H9 (cell line): Measurements from ENCODE around the gene PODNL1. TPM values are rescaled to one million over a fixed set of nuclear protein-coding genes. Genes with fewer than 3 reads are reported as not detected.

Experiments used
- DNase-seq: peaks from one replicate; pipeline ENCODE4 v3.0.0-alpha.2; 2017
- H2AFZ ChIP-seq: one replicate; pipeline ENCODE4 v1.6.1; 2013; ENCODE audit warnings: mild to moderate bottlenecking, low read length, control low read depth, moderate library complexity
- H2AK5ac ChIP-seq: 2 replicates; pipeline ENCODE4 v1.6.1; 2013; ENCODE audit warnings: low read length, control low read depth, mixed read lengths; ENCODE audit not compliant: insufficient read length
- H2BK120ac ChIP-seq: one replicate; pipeline ENCODE4 v1.6.1; 2013; ENCODE audit warnings: low read depth, mild to moderate bottlenecking, low read length, control low read depth, inconsistent platforms; ENCODE audit not compliant: poor library complexity, severe bottlenecking
- H2BK12ac ChIP-seq: 2 replicates; pipeline ENCODE4 v1.6.1; 2013; ENCODE audit warnings: low read length, control low read depth, mixed read lengths, low read depth; ENCODE audit not compliant: insufficient read length
- H2BK15ac ChIP-seq: 2 replicates; pipeline ENCODE4 v1.6.1; 2013; ENCODE audit warnings: low read depth, low read length, control low read depth
- H2BK20ac ChIP-seq: one replicate; pipeline ENCODE4 v1.6.1; 2013; ENCODE audit warnings: low read depth, mild to moderate bottlenecking, low read length, control low read depth, inconsistent platforms; ENCODE audit not compliant: poor library complexity, severe bottlenecking
- H2BK5ac ChIP-seq: 2 replicates; pipeline ENCODE4 v1.6.1; 2013; ENCODE audit warnings: low read length, control low read depth, mixed read lengths; ENCODE audit not compliant: insufficient read length
- H3K14ac ChIP-seq: 2 replicates; pipeline ENCODE4 v1.6.1; 2013; ENCODE audit warnings: low read length, control low read depth; ENCODE audit not compliant: insufficient read depth
- H3K18ac ChIP-seq: 2 replicates; pipeline ENCODE4 v1.6.1; 2013; ENCODE audit warnings: low read depth, mild to moderate bottlenecking, mixed read lengths, low read length, control low read depth; ENCODE audit not compliant: insufficient read length
- H3K23ac ChIP-seq: 2 replicates; pipeline ENCODE4 v1.6.1; 2013; ENCODE audit warnings: low read length, control low read depth, mixed read lengths, low read depth; ENCODE audit not compliant: insufficient read length
- H3K23me2 ChIP-seq: 2 replicates; pipeline ENCODE4 v1.6.1; 2013; ENCODE audit warnings: low read depth, mild to moderate bottlenecking, mixed read lengths, low read length, control low read depth; ENCODE audit not compliant: insufficient read length, poor library complexity, severe bottlenecking
- H3K27ac ChIP-seq: 2 replicates; pipeline ENCODE4 v1.5.1; 2013; ENCODE audit warnings: low read length, control low read depth, mixed read lengths, low read depth; ENCODE audit not compliant: insufficient read length
- H3K27me3 ChIP-seq: 2 replicates; pipeline ENCODE4 v1.6.1; 2013; ENCODE audit warnings: low read length, control low read depth, inconsistent platforms; ENCODE audit not compliant: insufficient read depth
- H3K4ac ChIP-seq: 2 replicates; pipeline ENCODE4 v1.6.1; 2013; ENCODE audit warnings: low read depth, mild to moderate bottlenecking, control low read depth, inconsistent platforms, low read length, moderate library complexity
- H3K4me1 ChIP-seq: 2 replicates; pipeline ENCODE4 v1.6.1; 2013; ENCODE audit warnings: low read length, control low read depth, inconsistent platforms; ENCODE audit not compliant: insufficient read depth
- H3K4me2 ChIP-seq: 2 replicates; pipeline ENCODE4 v1.6.1; 2013; ENCODE audit warnings: low read length, control low read depth, mixed read lengths; ENCODE audit not compliant: insufficient read length, insufficient read depth
- H3K56ac ChIP-seq: 2 replicates; pipeline ENCODE4 v1.6.1; 2013; ENCODE audit warnings: low read depth, mild to moderate bottlenecking, mixed read lengths, low read length, control low read depth; ENCODE audit not compliant: insufficient read length
- H3K79me1 ChIP-seq: 2 replicates; pipeline ENCODE4 v1.6.1; 2013; ENCODE audit warnings: low read depth, mild to moderate bottlenecking, moderate library complexity, low read length, control low read depth, inconsistent platforms; ENCODE audit not compliant: insufficient read depth, poor library complexity, severe bottlenecking
- H3K79me2 ChIP-seq: 2 replicates; pipeline ENCODE4 v1.6.1; 2013; ENCODE audit warnings: low read length, control low read depth, inconsistent platforms; ENCODE audit not compliant: insufficient read depth
- H3K9ac ChIP-seq: 2 replicates; pipeline ENCODE4 v1.6.1; 2013; ENCODE audit warnings: low read length, control low read depth, mixed read lengths; ENCODE audit not compliant: insufficient read length; ENCODE audit errors: extremely low read depth
- H3K9me3 ChIP-seq: one replicate; pipeline ENCODE4 v1.6.1; 2013; ENCODE audit warnings: low read depth, low read length, inconsistent platforms; ENCODE audit not compliant: control insufficient read depth
- H3T11ph ChIP-seq: one replicate; pipeline ENCODE4 v1.6.1; 2013; ENCODE audit warnings: mild to moderate bottlenecking, low read length, control low read depth, inconsistent platforms
- H4K20me1 ChIP-seq: one replicate; pipeline ENCODE4 v1.6.1; 2013; ENCODE audit not compliant: control insufficient read depth, insufficient read length, insufficient read depth
- H4K5ac ChIP-seq: 2 replicates; pipeline ENCODE4 v1.6.1; 2013; ENCODE audit warnings: low read depth, mild to moderate bottlenecking, mixed read lengths, low read length, control low read depth; ENCODE audit not compliant: insufficient read length
- H4K8ac ChIP-seq: replicated peaks from 2 replicates; pipeline ENCODE4 v1.6.1; 2013; ENCODE audit warnings: low read length, control low read depth, mixed read lengths, low read depth; ENCODE audit not compliant: insufficient read length
- H4K91ac ChIP-seq: 2 replicates; pipeline ENCODE4 v1.6.1; 2013; ENCODE audit warnings: low read depth, mild to moderate bottlenecking, moderate library complexity, mixed read lengths, low read length, control low read depth; ENCODE audit not compliant: insufficient read length
- H3K27ac Mint-ChIP-seq, 3 experiments: 2 replicates in 2 of 3; 3 replicates in 1 of 3; pipeline ENCODE4 v1.8.0; 2020 to 2021; ENCODE audit warnings: mixed read lengths in 3 of 3, mild to moderate bottlenecking in 1 of 3, moderate library complexity in 1 of 3
- H3K27me3 Mint-ChIP-seq: 2 replicates; pipeline ENCODE4 v1.8.0; 2021; ENCODE audit warnings: low read depth, mild to moderate bottlenecking, moderate library complexity, mixed read lengths
- H3K36me3 Mint-ChIP-seq, 3 experiments: 2 replicates in 2 of 3; 3 replicates in 1 of 3; pipeline ENCODE4 v1.8.0; 2020 to 2021; ENCODE audit warnings: low read depth in 3 of 3, mixed read lengths in 3 of 3; ENCODE audit not compliant: insufficient read depth in 1 of 3
- H3K4me1 Mint-ChIP-seq, 2 experiments: 2 replicates each; pipeline ENCODE4 v1.8.0; 2020; ENCODE audit warnings: mixed read lengths in 2 of 2
- H3K4me3 Mint-ChIP-seq, 2 experiments: 2 replicates in 1 of 2; 3 replicates in 1 of 2; pipeline ENCODE4 v1.8.0; 2020 to 2021; ENCODE audit warnings: mild to moderate bottlenecking in 2 of 2, mixed read lengths in 2 of 2, moderate library complexity in 1 of 2
- H3K9me3 Mint-ChIP-seq, 2 experiments: 2 replicates in 1 of 2; 3 replicates in 1 of 2; pipeline ENCODE4 v1.8.0; 2020; ENCODE audit warnings: mild to moderate bottlenecking in 2 of 2, mixed read lengths in 2 of 2, moderate library complexity in 1 of 2
- CTCF ChIP-seq: fragments of 200-600 bp; sonication (generic); conservative IDR thresholded peaks from 3 replicates; pipeline ENCODE4 v1.8.0; 2021; ENCODE audit warnings: antibody characterized with exemption, mild to moderate bottlenecking
- WGBS: extraction: QIAGEN DNeasy Blood & Tissue Kit; methylation state at CpG from one replicate; pipeline ENCODE4 v1.1.7; 2013; ENCODE audit warnings: missing lambda C conversion rate, low lambda C conversion rate, mixed read lengths; ENCODE audit not compliant: insufficient read length; ENCODE audit errors: extremely low coverage; 5-methylcytosine and 5-hydroxymethylcytosine counted together
- total RNA-seq: library from RNA; stranded (reverse); gene quantifications from 2 replicates; pipeline ENCODE4 v1.2.1, GENCODE V29; 2021

PODNL1 gene
- total RNA-seq, 1 experiment from 2014 or later, result 0.68 TPM

- Histone ChIP-seq H4K5ac (no peak overlapping the region), H3K4me1 (peaks cover 3% of the 10 kb centered on the region; the same call in 1 of the 2 replicates), H3K9ac (no peak overlapping the region), H2BK120ac (no peak overlapping the region), H2BK15ac (no peak overlapping the region), H3K4me2 (no peak overlapping the region), H3K79me1 (no peaks in the 10 kb centered on the region), H3T11ph (no peak overlapping the region), H3K23me2 (no peaks in the 10 kb centered on the region), H2AFZ (no peak overlapping the region), H4K20me1 (no peaks in the 10 kb centered on the region), H3K9me3 (no peaks in the 10 kb centered on the region), H2BK20ac (no peak overlapping the region), H3K14ac (no peak overlapping the region), H4K8ac (no peak overlapping the region), H3K18ac (no peak overlapping the region), H3K56ac (no peak overlapping the region), H3K79me2 (no peaks in the 10 kb centered on the region), H2BK12ac (no peak overlapping the region), H4K91ac (no peak overlapping the region), H3K23ac (no peak overlapping the region), H3K27ac (no peak overlapping the region), H3K4ac (no peak overlapping the region), H3K27me3 (no peaks in the 10 kb centered on the region), H2BK5ac (no peak overlapping the region), H2AK5ac (no peak overlapping the region)
- Mint-ChIP-seq H3K27me3 (no peaks in the 10 kb centered on the region), H3K36me3 (peaks cover 0 to 6% (median 6%) of the 10 kb centered on the region in 3 experiments; a peak in 4 of 7 replicates), H3K4me1 (peaks cover 24 to 36% of the 10 kb centered on the region in 2 experiments), H3K9me3 (no peaks in the 10 kb centered on the region; a peak in 1 of 5 replicates), H3K27ac (no peak overlapping the region), H3K4me3 (no peak overlapping the region; a peak in 1 of 5 replicates)
- DNase-seq, result no peak
- WGBS, result no CpG with 5 or more reads among the region's 5 CpGs
- no peak for TF ChIP-seq CTCF
Observed at GRCh38 chr19:13981021-13981420, 42.8 kb upstream of the PODNL1 start.
